Mesendoderm (in vitro differentiated cells): ENCODE results near the gene ETV4.

Experiments used
- DNase-seq: peaks from one replicate; pipeline ENCODE4 v3.0.0; 2013
- H2AK5ac ChIP-seq: 2 replicates; pipeline ENCODE4 v1.6.1; 2013; ENCODE audit warnings: low read length, inconsistent platforms
- H2BK120ac ChIP-seq: 2 replicates; pipeline ENCODE4 v1.6.1; 2013; ENCODE audit warnings: low read depth, mild to moderate bottlenecking, low read length, moderate library complexity, mixed read lengths
- H2BK15ac ChIP-seq: replicated peaks from 2 replicates; pipeline ENCODE4 v1.6.1; 2013; ENCODE audit warnings: low read depth, mild to moderate bottlenecking, moderate library complexity
- H2BK5ac ChIP-seq: 2 replicates; pipeline ENCODE4 v1.6.1; 2013; ENCODE audit warnings: low read length, inconsistent platforms
- H3K18ac ChIP-seq: 2 replicates; pipeline ENCODE4 v1.6.1; 2013; ENCODE audit warnings: mild to moderate bottlenecking, low read length, mixed read lengths
- H3K23ac ChIP-seq: one replicate; pipeline ENCODE4 v1.6.1; 2013; ENCODE audit warnings: low read length
- H3K27ac ChIP-seq: 2 replicates; pipeline ENCODE4 v1.5.1; 2013; ENCODE audit warnings: low read depth, mild to moderate bottlenecking, inconsistent platforms, low read length, moderate library complexity
- H3K27me3 ChIP-seq: 2 replicates; pipeline ENCODE4 v1.6.1; 2013; ENCODE audit warnings: low read length, control low read depth, mild to moderate bottlenecking, inconsistent platforms; ENCODE audit not compliant: insufficient read depth, poor library complexity
- H3K36me3 ChIP-seq: 2 replicates; pipeline ENCODE4 v1.6.1; 2013; ENCODE audit warnings: low read length, inconsistent platforms; ENCODE audit not compliant: control insufficient read depth, insufficient read depth
- H3K4ac ChIP-seq: one replicate; pipeline ENCODE4 v1.6.1; 2013; ENCODE audit warnings: low read depth, mild to moderate bottlenecking, low read length, moderate library complexity
- H3K4me1 ChIP-seq: 2 replicates; pipeline ENCODE4 v1.6.1; 2013; ENCODE audit warnings: low read depth, low read length, inconsistent platforms; ENCODE audit not compliant: control insufficient read depth
- H3K4me2 ChIP-seq: 2 replicates; pipeline ENCODE4 v1.6.1; 2013; ENCODE audit warnings: low read length
- H3K4me3 ChIP-seq: 2 replicates; pipeline ENCODE4 v1.5.1; 2013; ENCODE audit warnings: mild to moderate bottlenecking, low read length
- H3K56ac ChIP-seq: one replicate; pipeline ENCODE4 v1.6.1; 2013; ENCODE audit warnings: low read length
- H3K79me1 ChIP-seq: 2 replicates; pipeline ENCODE4 v1.6.1; 2013; ENCODE audit warnings: low read length, inconsistent platforms
- H3K79me2 ChIP-seq: 2 replicates; pipeline ENCODE4 v1.6.1; 2013; ENCODE audit warnings: mild to moderate bottlenecking, low read length; ENCODE audit not compliant: control insufficient read depth, insufficient read depth
- H3K9ac ChIP-seq: 2 replicates; pipeline ENCODE4 v1.6.1; 2013; ENCODE audit warnings: low read length, inconsistent platforms
- H4K5ac ChIP-seq: one replicate; pipeline ENCODE4 v1.6.1; 2013; ENCODE audit warnings: low read length
- H4K8ac ChIP-seq: one replicate; pipeline ENCODE4 v1.6.1; 2013; ENCODE audit warnings: low read depth, mild to moderate bottlenecking, control low read depth, low read length, moderate library complexity
- WGBS: extraction: QIAGEN DNeasy Blood & Tissue Kit; methylation state at CpG from one replicate; pipeline ENCODE4 v1.1.7; 2013; ENCODE audit warnings: low lambda C conversion rate, missing lambda C conversion rate; ENCODE audit not compliant: insufficient coverage; ENCODE audit errors: extremely low coverage; 5-methylcytosine and 5-hydroxymethylcytosine counted together

ETV4 gene

DNA sequence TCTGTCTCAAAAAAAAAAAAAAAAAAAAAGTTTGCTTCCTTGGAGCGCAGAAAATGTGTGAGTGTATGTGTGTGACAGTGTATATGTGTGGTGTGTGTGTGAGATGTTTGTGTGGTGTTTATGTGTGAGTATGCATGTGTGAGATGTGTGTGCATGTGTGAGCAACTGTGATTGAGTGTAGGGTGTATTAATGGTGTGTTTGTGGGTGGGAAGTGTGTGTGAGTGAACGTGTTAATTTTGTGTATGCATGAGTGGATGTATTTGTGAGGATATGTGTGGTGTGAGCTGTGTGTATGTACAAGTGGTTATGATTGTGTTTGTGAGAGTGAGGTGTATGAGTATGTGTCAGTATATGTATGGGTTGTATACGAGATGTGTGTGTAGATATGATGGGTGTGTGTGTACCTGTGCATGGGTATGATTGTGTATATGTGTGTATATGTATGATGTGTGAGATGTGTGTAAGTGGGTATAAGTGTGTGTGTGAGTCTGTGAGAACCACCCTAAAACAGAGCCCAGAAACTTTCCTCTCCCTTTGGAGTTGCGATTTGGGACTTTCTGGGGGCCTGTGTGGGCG, 22.5 kb upstream of the ETV4 start:
- Histone ChIP-seq H3K27ac (no peak overlapping the region), H3K4me2 (no peak overlapping the region), H3K4me3 (no peak overlapping the region), H4K5ac (no peak overlapping the region), H2AK5ac (no peak overlapping the region), H2BK120ac (no peak overlapping the region), H3K79me1 (no peaks in the 10 kb centered on the region), H2BK15ac (no peak overlapping the region), H3K79me2 (no peaks in the 10 kb centered on the region), H3K18ac (no peak overlapping the region), H3K9ac (no peak overlapping the region), H3K56ac (no peak overlapping the region), H4K8ac (no peak overlapping the region), H3K4ac (no peak overlapping the region), H3K4me1 (peaks cover 7% of the 10 kb centered on the region), H3K27me3 (no peaks in the 10 kb centered on the region), H3K23ac (no peak overlapping the region), H2BK5ac (no peak overlapping the region), H3K36me3 (no peaks in the 10 kb centered on the region)
- DNase-seq = no peak
- 100% methylated on average over 3 of the region's 5 CpGs for WGBS

DNA sequence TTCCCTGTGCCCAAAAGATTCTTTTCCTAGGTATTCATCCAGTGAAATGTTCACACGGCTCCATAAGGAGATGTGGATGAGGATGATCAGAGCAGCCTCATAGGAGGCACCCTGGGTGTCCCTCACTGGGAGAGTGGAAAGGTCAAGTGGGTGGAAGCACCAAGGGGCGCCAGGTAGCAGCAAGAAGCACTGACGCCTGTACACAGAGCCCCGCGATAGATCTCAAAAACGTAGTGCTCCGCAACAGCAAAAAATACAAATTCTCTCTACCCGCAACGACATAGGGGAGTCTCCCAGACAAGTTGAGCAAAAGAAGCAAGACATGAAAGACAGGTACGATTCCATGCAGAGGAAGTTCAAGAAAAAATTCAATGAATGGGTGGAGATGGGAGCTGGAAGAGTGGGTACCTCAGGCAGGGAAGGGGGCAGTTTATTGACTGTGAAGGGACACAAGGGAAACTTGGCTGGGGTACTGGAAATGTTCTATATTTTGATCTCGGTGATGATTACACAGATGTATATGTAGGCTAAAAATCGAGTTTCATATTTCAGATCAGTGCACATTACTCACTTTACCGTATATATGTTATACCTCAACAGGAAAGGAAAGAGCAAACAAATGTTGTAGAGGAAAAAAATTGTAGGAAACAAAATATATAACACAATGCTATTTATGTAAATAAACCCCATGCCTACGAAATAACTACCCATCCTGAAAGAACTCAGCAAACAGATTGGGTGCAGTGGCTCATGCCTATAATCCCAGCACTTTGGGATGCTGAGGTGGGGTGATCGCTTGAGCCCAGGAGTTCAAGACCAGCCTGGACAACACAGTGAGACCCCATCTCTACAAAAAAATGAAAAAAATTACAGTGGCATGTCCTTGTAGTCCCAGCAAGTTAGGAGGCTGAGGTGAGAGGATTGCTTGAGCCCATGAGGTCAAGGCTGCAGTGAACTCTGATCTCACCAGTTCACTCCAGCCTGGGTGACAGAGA, 17.8 kb upstream of the ETV4 start:
- no peak overlapping the region for H3K56ac ChIP-seq
- DNase-seq = no peak
- no CpG with 5 or more reads among the region's 15 CpGs for WGBS
- H3K9ac ChIP-seq = no peak overlapping the region
- no peak overlapping the region for H3K4me2 ChIP-seq
- no peak overlapping the region for H2BK5ac ChIP-seq
- no peak overlapping the region for H3K4me3 ChIP-seq
- H2AK5ac ChIP-seq = no peak overlapping the region
- no peak overlapping the region for H4K8ac ChIP-seq
- no peaks in the 10 kb centered on the region for H3K36me3 ChIP-seq
- H3K79me2 ChIP-seq = no peaks in the 10 kb centered on the region
- H3K27me3 ChIP-seq = no peaks in the 10 kb centered on the region
- no peak overlapping the region for H2BK15ac ChIP-seq
- no peak overlapping the region for H4K5ac ChIP-seq
- H3K4me1 ChIP-seq = peaks cover 23% of the 10 kb centered on the region
- no peak overlapping the region for H3K18ac ChIP-seq
- no peak overlapping the region for H3K4ac ChIP-seq
- no peak overlapping the region for H3K27ac ChIP-seq
- no peaks in the 10 kb centered on the region for H3K79me1 ChIP-seq
- no peak overlapping the region for H2BK120ac ChIP-seq
- no peak overlapping the region for H3K23ac ChIP-seq

DNA sequence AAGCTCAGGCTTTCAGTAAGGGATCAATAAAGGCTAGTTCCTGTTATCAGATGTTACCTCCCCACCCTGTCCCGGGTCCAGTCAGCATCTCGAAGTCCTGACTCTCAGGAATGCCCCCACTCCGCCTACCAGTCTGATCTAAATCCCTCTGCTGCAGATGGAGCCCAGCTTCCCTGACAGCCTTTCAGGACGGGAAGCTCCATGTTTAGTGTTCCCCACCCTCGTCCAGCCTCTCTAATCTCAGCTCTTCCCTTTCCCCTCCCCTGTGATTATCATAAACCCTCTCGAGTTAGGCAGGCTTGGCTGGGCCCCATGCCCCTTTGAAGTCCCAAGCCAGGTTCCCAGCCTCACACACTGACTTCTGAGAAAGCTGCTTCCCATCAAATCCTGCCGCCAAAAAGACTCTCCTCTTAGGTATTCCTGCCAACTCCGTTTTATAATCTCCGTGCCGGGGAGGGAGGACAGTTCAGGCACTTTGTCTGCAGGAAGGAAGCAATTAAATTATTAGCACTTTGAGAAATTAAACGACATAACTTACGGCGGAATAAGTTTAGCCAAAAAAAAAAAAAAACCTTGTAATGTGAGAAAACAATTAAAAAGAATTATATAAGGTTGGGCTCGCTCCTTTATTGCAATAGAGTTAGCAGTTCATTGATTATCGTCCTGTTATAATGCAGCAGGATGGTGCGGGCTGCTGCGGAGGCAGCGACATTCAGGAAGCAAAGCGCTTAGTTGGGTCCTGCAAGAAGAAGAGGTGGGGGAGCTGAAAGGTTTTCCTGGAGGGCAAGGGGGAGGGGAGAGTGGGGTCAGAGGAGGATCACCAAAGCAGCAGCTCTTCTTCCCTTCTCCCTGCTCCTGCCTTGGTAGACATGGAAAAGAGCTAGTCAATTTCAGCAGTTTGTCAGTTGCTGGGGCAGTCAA, 16.8 kb upstream of the ETV4 start:
- peak; percentile 83 for DNase-seq
- Histone ChIP-seq H3K4me1 (peaks cover 23% of the 10 kb centered on the region), H3K4me2 (peak overlapping the region; percentile 25), H2AK5ac (no peak overlapping the region), H3K27me3 (no peaks in the 10 kb centered on the region), H3K23ac (no peak overlapping the region), H2BK5ac (no peak overlapping the region), H3K4ac (no peak overlapping the region), H3K9ac (no peak overlapping the region), H3K79me2 (no peaks in the 10 kb centered on the region), H3K4me3 (no peak overlapping the region), H4K5ac (no peak overlapping the region), H3K18ac (no peak overlapping the region), H4K8ac (no peak overlapping the region), H3K79me1 (no peaks in the 10 kb centered on the region), H2BK15ac (no peak overlapping the region), H3K56ac (peak overlapping the region; percentile 51), H2BK120ac (no peak overlapping the region), H3K27ac (no peak overlapping the region), H3K36me3 (no peaks in the 10 kb centered on the region)
- no CpG with 5 or more reads among the region's 19 CpGs for WGBS

DNA sequence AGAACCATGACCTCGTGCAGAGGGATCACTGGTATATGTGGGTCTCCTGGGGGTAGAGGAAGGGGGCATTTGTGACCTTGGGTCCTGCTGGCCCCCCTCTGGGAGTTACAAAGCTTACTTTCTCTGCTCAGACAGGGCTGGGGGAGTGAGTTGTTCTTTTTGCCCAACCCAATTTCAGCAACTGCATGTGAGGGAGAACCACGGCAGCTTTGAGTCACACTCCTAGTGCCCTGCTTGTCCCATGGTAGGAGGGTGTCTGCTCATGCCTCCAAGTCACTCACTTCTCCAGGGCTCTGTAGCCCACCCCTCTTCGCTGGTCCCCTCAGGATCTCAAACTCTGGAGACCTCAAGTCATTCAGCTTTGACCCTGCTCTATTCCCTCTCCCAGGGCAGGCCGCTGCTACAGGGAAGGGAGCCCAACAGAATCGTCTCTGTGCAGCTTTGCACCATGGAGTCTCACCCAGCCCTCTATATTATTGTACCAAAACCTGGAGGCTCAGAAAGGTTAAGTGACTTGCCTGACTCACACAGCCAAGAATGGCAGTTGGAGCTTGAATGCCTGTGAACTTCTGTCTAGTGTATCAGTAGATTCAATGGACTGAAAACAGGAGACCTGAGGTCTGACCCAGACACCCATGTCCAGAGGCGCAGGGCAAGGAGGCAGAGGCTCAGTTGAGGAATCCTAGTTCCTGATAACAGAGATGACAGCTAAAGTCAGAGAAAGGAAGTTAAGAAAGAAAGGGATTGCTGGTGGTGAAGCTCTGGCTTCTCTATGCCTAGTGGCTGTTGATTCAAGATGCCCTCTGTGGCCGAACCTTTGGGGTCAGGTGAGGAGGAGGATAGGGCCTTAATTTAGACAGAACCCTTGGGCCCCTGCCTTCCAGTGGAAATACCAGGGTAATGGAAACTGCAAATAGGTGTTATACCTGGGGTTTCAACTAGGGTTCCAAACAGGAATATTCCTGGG, 14.6 kb upstream of the ETV4 start:
- no CpG with 5 or more reads among the region's 7 CpGs for WGBS

More for the DNA sequence above, 14.6 kb upstream of the ETV4 start:
- Histone ChIP-seq H2AK5ac (no peak overlapping the region), H3K4me1 (peaks cover 25% of the 10 kb centered on the region), H3K4me3 (no peak overlapping the region), H3K27me3 (no peaks in the 10 kb centered on the region), H2BK5ac (no peak overlapping the region), H3K23ac (no peak overlapping the region), H4K5ac (no peak overlapping the region), H3K18ac (no peak overlapping the region), H4K8ac (no peak overlapping the region), H3K56ac (no peak overlapping the region), H3K4ac (no peak overlapping the region), H3K27ac (no peak overlapping the region), H3K79me1 (no peaks in the 10 kb centered on the region), H3K9ac (no peak overlapping the region), H3K4me2 (no peak overlapping the region), H3K36me3 (no peaks in the 10 kb centered on the region), H3K79me2 (no peaks in the 10 kb centered on the region), H2BK15ac (no peak overlapping the region), H2BK120ac (no peak overlapping the region)
- no peak for DNase-seq
